ENCODE results near the gene DENND1A.

The DENND1A gene

GRCh38 chr9:123745451-123745850 lies 184.5 kb downstream of the DENND1A start:
- no peak for DNase-seq (ENCODE audit: low spot score)
- no peak for TF ChIP-seq CTCF (IDR thresholded peaks at IDR 0.05; ENCODE audit: borderline replicate concordance, control extremely low read depth, extremely low read depth, insufficient read depth, missing control alignments)
- in situ Hi-C loops (cut with MboI; ENCODE audit: low sequenced_read_pairs, unreplicated experiment), result no loop called here

- DNase-seq (ENCODE audit: low spot score), result peak; percentile 33
- in situ Hi-C loops (cut with MboI; ENCODE audit: low sequenced_read_pairs, unreplicated experiment), result no loop called here
- no peak for TF ChIP-seq CTCF (IDR thresholded peaks at IDR 0.05; ENCODE audit: borderline replicate concordance, control extremely low read depth, extremely low read depth, insufficient read depth, missing control alignments)
Measured at GRCh38 chr9:123743737-123744136, 186.2 kb downstream of the DENND1A start.

- DNase-seq (ENCODE audit: low spot score), result no peak
- in situ Hi-C loops (cut with MboI; ENCODE audit: low sequenced_read_pairs, unreplicated experiment), result no loop called here
- no peak for TF ChIP-seq CTCF (IDR thresholded peaks at IDR 0.05; ENCODE audit: borderline replicate concordance, control extremely low read depth, extremely low read depth, insufficient read depth, missing control alignments)
Measured at GRCh38 chr9:123742009-123742767, 187.7 kb downstream of the DENND1A start.

GRCh38 chr9:123741214-123741613 lies 188.7 kb downstream of the DENND1A start:
- in situ Hi-C loops (cut with MboI; ENCODE audit: low sequenced_read_pairs, unreplicated experiment), result no loop called here
- DNase-seq (ENCODE audit: low spot score), result no peak
- no peak for TF ChIP-seq CTCF (IDR thresholded peaks at IDR 0.05; ENCODE audit: borderline replicate concordance, control extremely low read depth, extremely low read depth, insufficient read depth, missing control alignments)

- DNase-seq (ENCODE audit: low spot score), result no peak
- no peak for TF ChIP-seq CTCF (IDR thresholded peaks at IDR 0.05; ENCODE audit: borderline replicate concordance, control extremely low read depth, extremely low read depth, insufficient read depth, missing control alignments)
- in situ Hi-C loops (cut with MboI; ENCODE audit: low sequenced_read_pairs, unreplicated experiment), result no loop called here
Measured at GRCh38 chr9:123739902-123740301, 190.0 kb downstream of the DENND1A start.

GRCh38 chr9:123739387-123739786 lies 190.5 kb downstream of the DENND1A start:
- DNase-seq (ENCODE audit: low spot score), result peak; percentile 45
- in situ Hi-C loops (cut with MboI; ENCODE audit: low sequenced_read_pairs, unreplicated experiment), result no loop called here
- no peak for TF ChIP-seq CTCF (IDR thresholded peaks at IDR 0.05; ENCODE audit: borderline replicate concordance, control extremely low read depth, extremely low read depth, insufficient read depth, missing control alignments)
